Psoas muscle (tissue), 8 donors: ENCODE results near the gene MAP10. TPM values are rescaled to one million over a fixed set of nuclear protein-coding genes. Genes with fewer than 3 reads are reported as not detected.

ENCODE experiments used
- ATAC-seq, 4 donors: fragments of 200-7000 bp; cut with Tn5 transposase; one replicate each; pipeline ENCODE4 v1.9.1; 2020; ENCODE audit warnings: moderate library complexity in 3 of 4, mild to moderate bottlenecking in 2 of 4
- DNase-seq, 2 donors: peaks; one replicate each; pipeline ENCODE4 v3.0.0-alpha.2; 2020
- H3K27ac ChIP-seq: fragments of 200-600 bp; one replicate; pipeline ENCODE4 v1.8.0; 2022
- H3K27me3 ChIP-seq, 3 donors: fragments of 200-600 bp in 1 of 3; one replicate each; pipeline versions ENCODE4 v1.6.1 to v1.8.0; 2013 to 2022; ENCODE audit warnings: low read length in 2 of 3, mild to moderate bottlenecking in 2 of 3, moderate library complexity in 1 of 3; ENCODE audit not compliant: insufficient read depth in 3 of 3
- H3K36me3 ChIP-seq, 2 donors: fragments of 200-600 bp in 1 of 2; one replicate each; pipeline versions ENCODE4 v1.6.1 to v1.8.0; 2013 to 2022; ENCODE audit warnings: low read depth in 1 of 2, mild to moderate bottlenecking in 1 of 2, moderate library complexity in 1 of 2; ENCODE audit not compliant: insufficient read depth in 1 of 2
- H3K4me1 ChIP-seq: fragments of 200-600 bp; one replicate; pipeline ENCODE4 v1.8.0; 2022
- H3K4me3 ChIP-seq: fragments of 200-600 bp; one replicate; pipeline ENCODE4 v1.8.0; 2022; ENCODE audit warnings: mild to moderate bottlenecking
- H3K9me3 ChIP-seq: fragments of 200-600 bp; one replicate; pipeline ENCODE4 v1.8.0; 2022
- CTCF ChIP-seq: fragments of 200-600 bp; IDR thresholded peaks from one replicate; pipeline ENCODE4 v1.8.0; 2022; ENCODE audit warnings: antibody characterized with exemption
- WGBS, 3 donors: extraction: QIAGEN DNeasy Blood & Tissue Kit; methylation state at CpG; one replicate each; pipeline versions ENCODE4 v1.1.6 to v1.1.7; 2013; 5-methylcytosine and 5-hydroxymethylcytosine counted together
- intact Hi-C, 2 donors: fragments of 100-400 bp; cut with DNase I; formaldehyde crosslinking; loops; one replicate each; pipeline versions ENCODE4 v1.11.0 to v1.14.2; 2022
- polyA plus RNA-seq, 3 donors: library from polyadenylated mRNA; stranded (reverse); fragments of 200-250 nt; gene quantifications; one replicate each; pipeline ENCODE4 v1.2.3, GENCODE V29; 2013
- total RNA-seq, 4 donors: library from RNA; stranded (reverse); fragmentation: NEBNext Ultra II Directional in 2 of 4; extraction: Animal tissue kit (Norgen Biotek cat#: 25700) in 2 of 4; gene quantifications; one replicate each; pipeline versions ENCODE4 v1.2.1 to v1.2.4, GENCODE V29; 2021 to 2023
- donor health status: healthy with polysubstance abuse.
- donor health status: DM: no; HTN: no; CAD: no; lungs with moderate emphysema.
- donor health status: Bipolar disorder and iron deficiency.
- donor health status: healthy.
- donor health status: DM: yes; HTN: yes; CAD: no.
- donor health status: DM: no; HTN: no; CAD: no.
- donor health status: DM: no; HTN: no; CAD: no.
- donor health status: DM: yes; HTN: yes; CAD: no.

MAP10 gene
- total and polyA plus RNA-seq, 7 donors, result 0.84 to 4.0 (median 2.1) TPM

GRCh38 chr1:232820431-232820830, 15.2 kb downstream of the MAP10 start:
- no peaks in the 10 kb centered on the region for H3K9me3 ChIP-seq
- 94 to 100% (median 96%) methylated on average over 1 of the region's 1 CpG for WGBS, 3 donors
- ATAC-seq, result no peak
- no peak overlapping the region for H3K4me3 ChIP-seq
- no peaks in the 10 kb centered on the region for H3K27me3 ChIP-seq
- no peaks in the 10 kb centered on the region for H3K4me1 ChIP-seq
- TF ChIP-seq CTCF, result no peak
- no peaks in the 10 kb centered on the region for H3K36me3 ChIP-seq
- intact Hi-C loops, result no loop called here
- DNase-seq, result no peak
- no peak overlapping the region for H3K27ac ChIP-seq

- no peak for TF ChIP-seq CTCF
- 31 to 59% (median 38%) methylated on average over 2 of the region's 2 CpGs for WGBS, 3 donors
- Histone ChIP-seq H3K4me3 (no peak overlapping the region), H3K27ac (no peak overlapping the region), H3K9me3 (no peaks in the 10 kb centered on the region), H3K27me3 (no peaks in the 10 kb centered on the region), H3K4me1 (no peaks in the 10 kb centered on the region), H3K36me3 (no peaks in the 10 kb centered on the region)
- intact Hi-C loops, result no loop called here
- no peak for ATAC-seq
- no peak for DNase-seq
Measured at GRCh38 chr1:232822530-232822929, 17.3 kb downstream of the MAP10 start.

DNA sequence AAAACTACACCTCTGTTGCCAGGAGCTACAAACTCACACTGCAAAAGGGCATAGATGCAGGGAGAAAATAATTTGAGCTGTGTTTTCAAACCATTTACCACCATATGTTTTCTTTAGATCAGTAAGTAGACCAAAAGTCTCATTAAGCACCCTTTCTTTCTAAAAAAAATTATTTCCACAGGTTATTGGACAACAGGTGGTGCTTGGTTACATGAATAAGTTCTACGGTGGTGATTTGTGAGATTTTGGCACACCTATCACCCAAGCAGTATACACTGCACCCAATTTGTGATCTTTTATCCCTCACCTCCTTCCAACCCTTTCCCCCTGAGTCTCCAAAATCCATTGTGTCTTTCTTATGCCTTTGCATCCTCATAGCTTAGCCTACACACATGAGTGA, 21.1 kb downstream of the MAP10 start:
- H3K4me1 ChIP-seq, result no peaks in the 10 kb centered on the region
- no peak for DNase-seq
- TF ChIP-seq CTCF, result no peak
- H3K9me3 ChIP-seq, result no peaks in the 10 kb centered on the region
- no peak overlapping the region for H3K4me3 ChIP-seq
- H3K27ac ChIP-seq, result no peak overlapping the region
- intact Hi-C loops, result no loop called here
- WGBS, 3 donors, result 81 to 85% (median 84%) methylated on average over 1 of the region's 1 CpG
- no peaks in the 10 kb centered on the region for H3K36me3 ChIP-seq
- no peaks in the 10 kb centered on the region for H3K27me3 ChIP-seq
- no peak for ATAC-seq

- intact Hi-C loops, result no loop called here
- TF ChIP-seq CTCF, result no peak
- no peaks in the 10 kb centered on the region for H3K27me3 ChIP-seq
Measured at GRCh38 chr1:232830661-232831060, 25.4 kb downstream of the MAP10 start.

DNA sequence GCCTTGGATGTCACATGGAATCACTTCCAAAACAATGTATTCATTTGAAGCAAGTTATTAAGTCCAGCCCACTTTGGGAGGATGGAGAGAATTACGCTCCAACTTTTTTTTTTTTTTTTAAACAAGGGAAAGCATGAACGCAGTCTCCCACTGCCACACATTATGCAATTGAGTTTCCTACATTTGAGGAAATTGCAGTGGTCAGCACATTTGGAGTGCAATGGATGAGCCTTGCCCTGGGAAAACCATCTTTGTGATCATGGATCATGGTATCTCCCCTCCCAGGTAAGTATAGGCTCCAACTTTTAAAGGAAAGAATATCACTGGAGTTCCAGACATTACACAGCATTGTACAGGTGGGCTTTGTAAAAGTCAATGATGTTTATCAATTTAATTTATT, 26.7 kb downstream of the MAP10 start:
- H3K9me3 ChIP-seq, result no peaks in the 10 kb centered on the region
- H3K4me1 ChIP-seq, result no peaks in the 10 kb centered on the region
- no peaks in the 10 kb centered on the region for H3K27me3 ChIP-seq
- DNase-seq (no peak), ATAC-seq (no peak)
- no peak overlapping the region for H3K27ac ChIP-seq
- 77 to 93% (median 92%) methylated on average over 2 of the region's 2 CpGs for WGBS, 3 donors
- no peak overlapping the region for H3K4me3 ChIP-seq
- TF ChIP-seq CTCF, result no peak
- intact Hi-C loops, result no loop called here
- H3K36me3 ChIP-seq, result no peaks in the 10 kb centered on the region

More at GRCh38 chr1:232830661-232831060, 25.4 kb downstream of the MAP10 start:
- 95 to 100% (median 100%) methylated on average over 2 of the region's 2 CpGs for WGBS, 3 donors
- H3K4me3 ChIP-seq, result no peak overlapping the region
- H3K36me3 ChIP-seq, result no peaks in the 10 kb centered on the region
- no peak overlapping the region for H3K27ac ChIP-seq
- DNase-seq (no peak), ATAC-seq (no peak)
- H3K4me1 ChIP-seq, result no peaks in the 10 kb centered on the region
- no peaks in the 10 kb centered on the region for H3K9me3 ChIP-seq
